GM19193 (cell line): ENCODE results near the gene STEAP1B.

Experiments used
- POLR2A ChIP-seq: IDR thresholded peaks from 4 replicates; pipeline ENCODE4 v1.6.1; 2011; ENCODE audit not compliant: insufficient read depth, insufficient read length; ENCODE audit errors: extremely low read depth

Gene STEAP1B

DNA sequence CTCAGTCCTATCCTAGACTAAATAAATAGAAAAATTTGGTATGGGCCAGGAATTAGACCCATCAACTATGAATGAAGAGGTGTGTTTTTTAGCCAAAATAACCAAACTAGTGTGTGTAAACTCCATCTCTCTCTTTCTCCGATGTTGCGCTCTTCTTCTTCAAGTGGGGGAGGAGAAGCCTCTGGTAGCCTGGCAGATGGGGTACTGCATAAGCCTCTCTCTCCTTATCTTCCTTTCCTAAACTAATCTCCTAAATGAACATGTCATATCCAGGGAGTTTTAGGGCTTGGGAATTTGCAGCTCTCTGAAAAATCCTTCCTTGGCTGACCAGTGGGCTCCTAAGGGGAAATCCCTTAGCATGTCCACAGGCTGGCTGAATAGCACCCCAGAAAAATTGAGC lies 86.8 kb downstream of the STEAP1B start:
- TF ChIP-seq POLR2A = no peak

DNA sequence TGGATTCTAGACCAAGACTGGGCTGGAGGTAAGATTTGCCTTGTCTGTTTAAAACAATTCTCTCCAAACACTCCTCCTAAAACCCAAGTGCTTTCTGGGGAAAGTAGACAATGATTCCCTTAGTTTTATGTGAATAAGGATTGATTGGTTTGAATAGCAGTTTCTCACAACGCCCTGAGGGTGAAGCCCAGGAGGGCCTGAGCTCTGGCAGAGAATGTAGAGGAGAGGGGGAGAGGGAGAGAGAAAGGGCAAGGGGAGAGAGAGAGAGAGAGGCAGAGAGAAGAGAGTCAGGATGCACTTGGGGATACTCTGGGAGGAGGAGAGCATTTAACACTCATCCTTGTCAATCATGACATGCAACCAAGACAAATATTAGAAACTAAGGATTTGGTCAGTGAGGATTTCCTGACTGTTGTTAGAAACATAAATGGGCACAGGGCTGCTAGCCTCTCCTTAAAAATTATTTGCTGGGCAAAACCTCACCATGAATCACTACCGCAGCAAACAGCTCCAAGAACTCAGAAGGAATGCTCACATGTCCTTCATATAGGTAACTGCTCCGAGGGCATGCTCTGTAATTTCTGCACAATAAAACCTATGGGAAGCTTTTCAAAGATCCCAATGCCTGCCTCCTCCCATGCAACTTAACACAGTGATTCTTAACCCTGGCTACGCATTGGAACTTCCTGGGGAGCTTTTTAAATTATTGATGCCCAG lies 87.9 kb downstream of the STEAP1B start:
- TF ChIP-seq POLR2A = no peak

DNA sequence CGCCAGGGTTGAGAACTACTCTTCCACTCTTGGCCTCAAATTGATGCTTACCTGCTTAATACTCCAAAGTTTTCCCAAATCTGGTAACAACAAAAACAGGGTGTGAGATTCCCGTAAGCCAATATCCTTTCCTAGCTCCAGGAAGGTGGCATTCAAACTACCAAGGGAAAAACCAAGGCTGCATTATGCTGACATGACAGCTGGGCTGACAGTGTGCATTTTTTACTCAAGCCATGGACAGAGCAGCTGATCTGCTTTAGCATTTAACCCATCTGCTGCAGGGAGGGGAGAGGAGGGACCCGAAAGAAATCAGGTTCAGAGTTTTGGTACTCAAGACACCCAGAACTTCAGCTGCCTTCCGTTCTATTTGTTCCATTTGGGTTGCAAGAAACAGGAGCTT lies 93.3 kb downstream of the STEAP1B start:
- no peak for TF ChIP-seq POLR2A

DNA sequence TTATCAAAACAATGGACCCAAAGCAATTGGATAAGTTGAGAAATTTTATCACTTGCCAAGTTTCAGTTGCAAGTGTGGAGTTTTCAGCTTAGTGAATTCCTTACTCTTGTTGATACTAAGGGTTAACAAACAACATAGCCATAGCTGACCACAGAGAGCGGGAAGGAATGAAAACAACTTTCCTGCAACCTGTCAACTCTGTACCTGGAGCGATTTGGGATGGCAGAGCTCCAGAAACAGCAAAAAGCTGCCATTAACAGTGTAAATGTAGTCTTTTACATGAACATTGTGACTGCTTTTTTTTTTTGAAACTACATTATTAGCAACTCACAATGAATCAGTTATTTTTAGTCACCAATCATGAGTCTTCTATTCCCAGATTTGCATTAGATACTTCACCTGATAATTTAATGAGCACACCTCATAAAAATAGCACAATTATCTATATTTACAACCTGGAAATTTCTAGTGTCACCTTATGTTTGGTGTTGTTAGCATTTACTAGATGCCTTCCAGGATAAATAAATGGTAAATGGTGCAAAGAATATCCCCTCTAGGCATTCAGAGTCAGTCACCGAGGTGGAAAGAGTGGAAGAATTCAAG lies 95.5 kb downstream of the STEAP1B start:
- no peak for TF ChIP-seq POLR2A

DNA sequence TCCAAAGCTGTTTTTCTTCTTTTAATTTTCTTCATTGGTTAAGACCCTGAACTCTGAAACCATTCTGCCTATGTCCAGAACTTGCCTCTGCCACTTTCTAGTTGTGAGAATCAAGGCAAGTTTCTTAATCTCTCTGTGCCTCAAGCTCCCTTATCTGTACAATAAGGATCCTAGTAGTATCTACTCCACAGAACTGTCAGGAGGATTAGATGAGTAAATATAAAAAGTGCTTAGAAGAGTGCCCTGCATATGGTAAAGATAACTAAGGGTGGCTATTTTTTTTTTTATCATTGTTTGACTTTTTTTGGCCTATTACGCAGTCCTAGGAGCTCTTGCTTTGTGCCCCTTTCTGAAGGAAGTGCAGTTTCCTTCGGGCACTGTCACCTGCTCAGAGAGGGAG lies 96.6 kb downstream of the STEAP1B start:
- TF ChIP-seq POLR2A = no peak

DNA sequence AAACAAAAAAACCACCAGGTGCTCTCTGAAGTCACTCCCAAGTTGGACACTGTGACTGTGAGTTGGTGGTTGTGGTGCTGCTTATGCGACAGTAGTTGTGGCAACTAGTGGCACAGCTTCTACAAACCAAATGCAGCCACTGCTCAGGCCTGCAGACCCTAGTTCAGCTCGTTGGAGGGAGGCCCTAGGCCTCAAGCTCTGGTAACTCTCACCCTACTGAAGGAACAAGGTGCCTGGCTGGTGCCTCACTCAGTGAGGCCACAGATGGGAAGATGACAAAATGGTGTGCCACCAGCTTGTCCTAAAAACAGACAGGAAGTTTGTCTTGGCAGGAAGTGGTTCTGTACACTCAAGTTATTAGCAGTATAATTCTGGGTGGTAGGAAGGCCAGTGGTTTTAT lies 97.7 kb downstream of the STEAP1B start:
- TF ChIP-seq POLR2A = no peak

DNA sequence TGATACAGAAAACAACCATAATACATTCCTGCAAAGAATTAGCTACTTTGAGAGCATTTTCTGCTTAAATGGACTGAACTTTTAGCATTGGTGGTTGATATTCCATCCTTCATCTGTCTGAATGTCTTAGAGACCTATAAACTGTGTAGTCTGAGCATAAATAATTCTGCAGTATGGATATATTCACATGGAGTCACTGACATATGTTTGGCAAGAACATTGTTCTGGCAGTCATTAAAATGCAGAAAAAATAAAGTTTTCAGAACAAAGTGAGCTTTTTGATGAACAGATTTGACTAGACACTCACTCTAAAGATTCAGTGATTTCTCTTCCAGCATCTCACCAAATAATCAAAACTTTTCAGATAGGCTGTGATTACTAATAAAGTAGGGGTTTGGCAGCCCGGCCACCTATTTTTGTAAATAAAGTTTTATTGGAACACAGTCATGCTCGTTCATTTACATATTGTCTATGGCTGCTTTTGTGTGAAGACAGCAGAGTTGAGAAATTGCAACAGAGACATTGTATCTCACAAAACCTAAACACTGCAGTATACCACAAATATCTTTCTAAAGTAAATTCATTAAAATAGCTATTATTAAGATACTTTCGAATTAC lies 98.9 kb downstream of the STEAP1B start:
- TF ChIP-seq POLR2A = no peak

DNA sequence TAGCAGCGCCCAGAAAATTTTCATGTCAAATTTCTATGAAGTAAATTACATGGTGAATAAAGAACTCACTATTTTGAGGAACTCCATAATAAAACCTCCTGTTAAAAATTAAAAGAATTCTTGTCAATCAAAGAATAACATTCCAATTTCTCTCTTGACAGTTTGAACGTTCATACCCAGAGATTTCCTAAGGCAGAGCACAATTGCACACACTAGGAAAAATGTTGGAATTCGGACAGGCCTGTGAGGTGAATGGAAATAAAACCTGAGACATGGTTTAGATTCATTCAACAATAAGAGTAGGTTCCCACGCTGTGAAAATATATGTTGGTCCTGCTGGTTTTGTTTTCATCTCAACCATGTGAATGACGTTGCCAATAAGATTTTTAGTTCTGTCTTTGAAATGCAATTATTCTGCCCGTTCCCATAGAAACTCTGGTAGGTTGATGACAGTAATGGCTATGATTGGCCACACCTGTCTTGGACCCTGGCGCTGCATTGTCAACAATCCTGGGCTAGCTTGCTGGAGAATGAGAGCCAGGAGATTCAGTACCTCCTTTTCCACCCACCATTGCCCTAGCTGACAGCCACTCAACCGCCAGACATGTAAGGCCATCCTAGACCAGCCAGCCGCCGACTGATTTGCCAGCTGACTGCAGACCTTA lies 99.7 kb downstream of the STEAP1B start:
- TF ChIP-seq POLR2A = no peak

DNA sequence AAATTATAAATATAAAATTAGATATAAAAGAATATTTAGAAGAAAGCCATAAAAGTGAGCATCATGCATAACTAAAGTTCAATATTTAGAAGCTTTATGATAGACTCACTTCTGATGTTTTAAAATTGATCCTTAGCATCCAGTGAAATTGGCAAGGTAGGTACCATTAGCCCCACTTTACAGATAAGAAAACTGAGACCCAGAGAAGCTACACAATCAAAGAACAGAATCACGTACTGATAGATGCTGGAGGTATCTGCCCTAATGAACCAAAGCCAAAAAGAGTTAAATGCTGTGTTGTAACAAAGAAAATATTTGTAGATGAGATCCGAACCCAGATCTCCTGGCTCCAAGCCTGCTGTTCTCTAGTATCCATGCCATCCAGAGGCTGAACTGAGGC lies 100.4 kb downstream of the STEAP1B start:
- TF ChIP-seq POLR2A = no peak

DNA sequence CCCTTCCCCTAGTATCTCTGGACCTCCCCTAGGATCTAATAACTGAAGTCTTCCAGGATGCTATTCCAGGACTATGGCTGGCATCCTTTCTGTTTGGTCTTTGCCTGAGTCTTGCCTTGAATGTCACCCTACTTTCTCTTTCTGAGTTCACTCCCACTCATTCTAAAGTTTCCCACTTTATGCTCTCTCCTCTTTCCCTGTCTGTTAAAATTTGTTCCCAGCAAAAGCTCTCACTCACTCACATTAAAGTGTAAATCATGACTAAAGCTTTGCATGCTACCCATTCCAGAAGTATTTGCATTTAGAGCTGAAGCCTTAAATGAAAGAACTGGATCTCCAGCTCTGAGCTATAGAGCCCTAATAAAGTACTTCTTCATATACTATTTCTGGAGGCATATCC lies 100.9 kb downstream of the STEAP1B start:
- no peak for TF ChIP-seq POLR2A

DNA sequence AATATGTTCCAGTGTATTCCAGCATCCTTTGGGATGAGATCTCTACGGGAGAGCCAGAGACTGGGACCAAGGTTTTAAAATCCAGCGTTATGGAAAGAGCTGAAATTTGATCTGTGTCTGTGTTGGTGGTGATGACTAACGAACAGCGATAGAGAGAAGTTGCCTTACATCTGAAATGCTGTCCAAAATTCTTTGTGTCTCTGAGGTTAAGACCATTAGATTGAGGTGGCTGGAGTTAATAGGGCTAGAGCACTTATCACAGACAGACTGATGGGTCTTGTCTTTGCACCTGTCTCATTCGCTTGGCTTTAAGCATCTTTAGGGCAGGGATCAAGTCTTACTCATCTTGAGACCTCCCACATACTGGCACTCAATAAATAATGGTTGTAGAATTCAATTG lies 102.0 kb downstream of the STEAP1B start:
- no peak for TF ChIP-seq POLR2A

DNA sequence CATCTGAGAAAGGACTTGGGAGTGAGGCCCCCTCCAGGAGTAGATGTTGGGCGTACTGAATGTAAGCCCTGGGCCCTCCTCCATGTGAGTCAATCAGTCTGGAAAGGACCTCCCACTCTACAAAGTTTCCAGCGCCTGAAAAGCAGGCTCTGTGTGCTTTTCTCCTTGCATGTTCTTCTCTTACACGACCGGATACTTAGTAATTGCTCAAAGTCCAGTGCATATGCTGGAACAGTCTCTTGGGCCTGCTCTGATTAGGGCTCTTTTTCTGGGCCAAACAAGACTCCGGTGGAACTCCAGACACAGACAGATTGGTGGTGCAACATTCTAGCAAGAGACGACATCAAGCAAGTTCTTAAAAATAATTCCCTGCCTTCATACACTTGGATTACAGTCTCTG lies 104.8 kb downstream of the STEAP1B start:
- no peak for TF ChIP-seq POLR2A

DNA sequence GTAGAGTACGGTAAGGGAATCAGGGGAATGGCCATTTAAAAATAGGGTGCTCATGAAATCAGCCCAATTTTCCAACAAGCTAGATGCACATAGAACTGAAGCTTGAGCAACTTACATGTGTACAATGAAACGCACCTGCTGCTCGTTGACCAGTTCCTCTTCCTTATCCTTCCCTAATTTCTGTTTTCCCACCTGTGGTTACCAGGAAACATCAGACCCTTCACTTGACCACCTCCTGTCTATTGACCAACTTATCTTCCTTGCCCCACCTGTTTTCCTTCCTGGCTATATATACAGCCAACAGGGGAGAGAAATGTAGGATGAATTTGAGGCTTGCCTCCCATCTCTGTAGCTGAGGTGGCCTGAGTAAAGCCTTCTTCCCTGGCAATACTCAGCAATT lies 105.2 kb downstream of the STEAP1B start:
- no peak for TF ChIP-seq POLR2A

DNA sequence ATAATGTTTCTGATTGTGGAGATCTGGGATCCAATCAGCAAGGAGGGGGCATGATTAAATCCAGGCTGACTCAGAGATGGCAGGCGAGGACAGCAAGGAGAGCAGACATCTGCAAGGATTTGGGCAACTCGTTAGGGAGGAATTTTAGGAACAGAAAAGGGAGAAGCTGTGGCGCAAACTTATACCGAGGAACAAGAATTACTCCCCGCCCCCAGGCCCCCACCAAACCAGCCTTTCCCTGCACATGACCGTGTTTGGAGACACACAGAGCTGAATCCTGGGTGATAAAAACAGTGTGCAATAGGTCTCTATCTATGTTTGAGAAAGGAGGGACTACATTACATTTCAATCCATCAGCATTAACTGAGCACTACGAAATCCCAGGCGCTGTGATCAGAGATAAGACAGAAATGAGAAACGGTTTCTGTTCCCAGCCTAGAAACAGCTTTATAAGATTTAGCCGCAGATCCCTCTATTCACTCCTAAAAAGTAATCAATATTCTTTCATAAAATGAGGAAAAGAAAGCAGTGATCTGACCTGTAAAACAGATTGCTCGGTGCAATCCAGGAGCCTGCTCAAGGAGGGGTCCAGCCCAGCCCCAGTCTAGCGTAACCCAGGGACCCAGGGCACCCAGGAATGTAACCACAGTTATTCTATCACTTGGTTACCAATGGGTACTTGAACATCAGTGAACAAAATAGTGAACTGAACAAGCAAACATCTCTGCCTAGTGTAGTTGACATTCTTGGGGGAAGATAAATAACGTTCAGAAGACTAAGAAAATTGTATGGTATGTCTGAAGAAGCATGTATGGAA lies 105.9 kb downstream of the STEAP1B start:
- TF ChIP-seq POLR2A = no peak

DNA sequence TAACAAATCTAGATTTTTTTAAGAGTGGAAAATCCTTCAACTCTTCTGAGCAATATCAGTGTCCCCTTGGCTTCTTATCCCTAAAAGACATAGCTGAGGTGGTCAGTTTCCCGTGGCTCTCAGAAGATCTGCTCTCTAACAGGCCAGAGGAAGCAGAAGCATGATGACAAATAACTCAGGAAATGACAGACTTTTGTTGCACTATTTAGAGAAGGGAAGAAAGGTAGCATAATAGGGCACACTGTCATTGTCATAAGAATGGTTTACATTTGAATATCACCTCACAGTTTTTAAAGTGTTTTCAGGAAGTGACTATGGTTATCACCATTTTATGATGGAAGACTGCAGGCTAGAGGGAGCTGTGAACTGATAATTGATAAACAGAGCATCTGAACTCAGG lies 109.5 kb downstream of the STEAP1B start:
- no peak for TF ChIP-seq POLR2A
